COLO668 (cell line): ENCODE results near the gene TMBIM6.
"Not testable (repeated sequence)": the region's sequence is repeated elsewhere in the genome, so short reads cannot be mapped to it uniquely, and the experiment has no call there.

Experiments used
- DNase-seq: peaks from one replicate; lab custom pipeline; 2025; ENCODE audit not compliant: unreplicated experiment; lab: John Stamatoyannopoulos, UW

Gene TMBIM6, protein sequence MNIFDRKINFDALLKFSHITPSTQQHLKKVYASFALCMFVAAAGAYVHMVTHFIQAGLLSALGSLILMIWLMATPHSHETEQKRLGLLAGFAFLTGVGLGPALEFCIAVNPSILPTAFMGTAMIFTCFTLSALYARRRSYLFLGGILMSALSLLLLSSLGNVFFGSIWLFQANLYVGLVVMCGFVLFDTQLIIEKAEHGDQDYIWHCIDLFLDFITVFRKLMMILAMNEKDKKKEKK

DNA sequence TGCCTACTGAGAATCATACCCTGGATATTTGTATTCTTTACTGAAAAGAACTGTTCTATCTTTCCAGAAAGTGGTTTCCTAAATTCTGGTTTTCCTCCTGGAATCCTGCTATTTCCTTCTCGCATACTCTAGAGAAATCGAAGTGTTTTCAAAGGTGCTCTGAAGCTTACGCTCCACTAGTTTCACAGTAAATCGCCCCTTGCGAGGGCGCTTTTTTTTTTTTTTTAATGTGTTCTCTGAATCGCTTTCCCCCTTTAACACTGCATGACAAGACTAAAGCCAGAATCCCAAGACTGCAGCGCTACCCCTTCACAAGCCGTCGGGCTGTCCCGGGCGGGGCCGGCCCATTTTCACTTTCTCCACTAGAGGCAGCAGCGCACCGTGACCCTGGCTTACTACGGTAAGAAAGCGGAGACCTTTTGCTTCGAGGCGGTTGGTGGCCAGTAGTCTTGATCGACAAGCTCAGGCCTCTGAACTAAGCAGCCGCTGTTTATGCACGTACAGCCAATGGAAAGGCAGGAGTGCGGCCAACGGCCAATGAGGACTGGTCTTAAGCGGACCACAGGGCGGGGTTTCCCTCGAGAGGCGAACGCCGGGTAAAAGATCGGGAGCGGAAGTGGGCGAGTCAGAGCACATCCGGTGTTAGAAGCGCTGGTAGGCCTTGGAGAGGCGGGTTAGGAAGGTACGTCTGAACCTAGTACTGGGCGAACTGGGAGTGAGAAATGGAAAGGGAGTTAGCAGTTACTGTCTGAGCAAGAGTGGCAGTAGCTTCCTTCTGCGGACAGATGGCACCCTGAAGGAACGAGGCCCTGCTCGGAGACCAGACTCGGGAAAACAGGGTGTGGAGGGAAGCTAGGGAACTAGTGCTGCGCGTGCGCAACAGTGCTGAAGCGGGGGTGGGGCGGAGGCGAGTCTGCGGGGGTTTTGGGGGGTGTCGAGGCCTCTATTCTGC is at the start of gene TMBIM6:
TMBIM6 (plus strand) TSS at position 628 of the 952 bp plus-strand sequence. CDS start 10,937 bp downstream, outside the sequence.
- peak; percentile 95 for DNase-seq

DNA sequence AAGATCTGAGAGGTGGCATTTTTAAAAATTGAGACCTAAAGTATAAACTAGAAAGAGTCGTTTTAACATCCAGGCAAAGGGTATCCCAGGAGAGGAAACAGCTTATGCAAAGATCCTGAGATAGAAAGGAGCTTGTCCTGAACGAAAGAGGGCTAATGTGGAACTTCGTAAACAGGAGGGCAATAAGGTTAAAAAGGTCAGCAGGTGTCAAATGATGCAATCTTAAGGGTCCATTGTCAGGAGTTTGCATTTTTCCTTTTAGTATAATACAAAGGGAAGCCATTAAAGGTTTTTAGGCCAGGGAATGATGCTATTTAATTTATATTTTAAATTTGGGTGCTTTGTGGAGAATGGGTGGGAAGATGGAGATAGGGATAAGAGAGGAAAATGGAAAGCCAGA is 48.5 kb upstream of the TMBIM6 start:
- DNase-seq = no peak

DNA sequence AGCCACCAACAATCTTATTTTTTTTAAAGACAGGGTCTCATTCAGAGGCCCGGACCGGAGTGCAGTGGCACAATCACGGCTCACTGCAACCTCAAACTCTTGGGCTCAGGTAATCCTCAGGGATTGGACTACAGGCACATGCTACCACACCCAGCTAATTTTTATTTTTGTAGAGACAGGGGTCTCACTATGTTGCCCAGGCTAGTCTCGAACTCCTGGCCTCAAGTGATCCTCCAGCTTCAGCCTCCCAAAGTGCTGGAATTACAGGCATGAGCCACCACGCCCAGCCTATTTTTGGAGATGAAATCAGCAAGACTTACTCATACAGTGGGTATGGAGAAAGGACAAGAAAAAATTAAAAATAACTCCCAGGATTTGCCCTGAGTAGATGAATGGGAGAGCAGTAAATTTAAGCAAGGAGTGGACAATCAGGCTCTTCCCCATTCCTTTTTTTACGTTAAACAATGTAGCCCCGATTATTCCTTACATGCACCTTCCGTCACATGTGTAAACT is 47.4 kb upstream of the TMBIM6 start:
- DNase-seq = no peak

DNA sequence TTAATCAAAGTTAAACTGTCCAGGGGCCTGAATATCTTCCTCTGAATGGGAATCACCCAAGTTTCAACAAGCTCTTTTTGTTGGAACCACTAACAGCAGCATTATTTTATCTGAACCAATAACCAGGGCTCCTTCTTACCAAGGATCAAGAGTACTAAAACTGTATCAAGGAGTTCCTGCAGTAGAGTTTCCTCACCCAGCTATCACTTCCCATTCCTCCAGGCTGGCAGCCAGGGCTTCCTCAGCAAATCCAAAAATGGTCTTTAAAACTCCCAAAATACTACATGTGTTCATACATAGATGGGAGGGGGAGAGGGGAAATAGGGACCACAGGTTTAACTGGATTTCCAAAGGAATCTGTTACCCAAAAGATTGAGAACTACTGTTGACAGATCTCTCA is 44.6 kb upstream of the TMBIM6 start:
- DNase-seq = no peak

DNA sequence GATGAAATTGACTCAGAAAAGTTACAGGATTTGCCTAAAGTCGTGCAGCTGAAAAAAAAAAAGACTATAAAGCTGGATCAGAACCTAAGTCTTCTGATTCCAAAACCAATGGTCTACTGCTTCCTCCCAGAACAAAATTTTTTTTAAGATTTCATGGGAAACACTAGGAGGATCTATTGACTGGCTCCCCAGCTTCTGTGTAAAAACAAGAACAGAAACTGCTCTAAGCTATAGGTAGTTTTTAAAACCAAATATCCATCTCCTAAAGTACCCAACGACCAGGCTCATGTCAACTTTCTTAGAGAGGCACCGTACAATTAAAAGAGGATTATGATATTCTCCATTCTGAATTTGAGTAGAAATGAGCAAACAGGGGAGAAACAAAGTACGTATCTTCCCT is 43.5 kb upstream of the TMBIM6 start:
- no peak for DNase-seq

DNA sequence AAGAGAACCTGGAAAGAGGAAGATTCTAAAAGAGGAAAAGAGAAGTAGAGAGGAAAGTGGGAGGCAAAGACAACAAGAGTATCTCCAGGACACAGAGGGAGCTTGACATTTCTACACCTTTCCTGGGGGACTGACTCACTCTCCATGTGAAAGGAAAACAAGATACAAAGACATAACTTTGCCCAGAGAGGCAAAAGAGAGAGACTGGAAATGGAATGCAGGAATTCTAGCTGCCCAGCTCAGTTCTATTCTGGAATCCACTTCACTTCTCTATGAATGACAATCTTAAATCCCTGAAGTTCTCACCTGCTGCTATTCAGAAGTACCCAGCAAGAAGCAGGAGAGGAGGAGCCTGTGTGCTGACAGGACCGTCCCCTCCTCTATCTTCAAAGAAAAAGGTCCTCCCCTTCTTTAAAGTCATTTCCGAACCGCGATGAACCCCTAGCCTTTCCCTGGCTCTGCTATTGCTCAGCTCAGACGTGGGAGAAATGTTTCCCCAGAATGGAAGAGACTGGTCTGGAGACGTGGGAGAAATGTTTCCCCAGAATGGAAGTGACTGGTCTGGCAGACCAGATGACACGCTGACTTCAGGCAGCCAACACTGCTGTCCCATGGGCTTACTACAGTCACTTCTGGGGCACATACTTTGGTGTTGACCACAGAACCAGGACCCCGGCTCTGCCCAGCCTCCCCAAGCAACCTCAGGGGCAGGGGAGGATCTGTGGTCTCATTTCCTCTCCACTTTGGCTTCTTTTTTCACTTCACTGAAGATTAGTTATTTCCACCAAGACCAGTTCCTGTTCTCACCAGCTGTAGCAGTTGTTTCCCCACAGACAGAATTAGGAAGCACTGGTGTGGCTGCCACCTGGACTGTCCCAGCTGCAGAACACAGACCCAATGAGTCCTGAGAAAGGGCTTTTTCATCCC is 42.5 kb upstream of the TMBIM6 start:
- no peak for DNase-seq

DNA sequence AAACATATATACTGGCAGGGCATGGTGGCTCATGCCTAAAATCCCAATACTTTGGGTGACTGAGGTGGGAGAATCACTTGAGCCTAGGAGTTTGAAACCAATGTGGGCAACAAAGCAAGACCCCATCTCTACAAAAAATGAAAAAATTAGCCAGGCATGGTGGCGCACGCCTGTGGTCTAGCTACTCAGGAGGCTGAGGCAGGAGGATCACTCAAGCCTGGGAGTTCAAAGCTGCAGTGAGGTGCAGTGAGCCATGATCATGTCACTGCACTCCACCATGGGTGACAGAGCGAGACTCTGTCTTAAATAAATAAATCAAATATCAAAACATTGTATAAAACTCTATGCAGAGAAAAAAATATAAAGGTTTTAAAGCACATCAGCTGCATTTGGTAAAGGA is 39.3 kb upstream of the TMBIM6 start:
- DNase-seq = no peak

DNA sequence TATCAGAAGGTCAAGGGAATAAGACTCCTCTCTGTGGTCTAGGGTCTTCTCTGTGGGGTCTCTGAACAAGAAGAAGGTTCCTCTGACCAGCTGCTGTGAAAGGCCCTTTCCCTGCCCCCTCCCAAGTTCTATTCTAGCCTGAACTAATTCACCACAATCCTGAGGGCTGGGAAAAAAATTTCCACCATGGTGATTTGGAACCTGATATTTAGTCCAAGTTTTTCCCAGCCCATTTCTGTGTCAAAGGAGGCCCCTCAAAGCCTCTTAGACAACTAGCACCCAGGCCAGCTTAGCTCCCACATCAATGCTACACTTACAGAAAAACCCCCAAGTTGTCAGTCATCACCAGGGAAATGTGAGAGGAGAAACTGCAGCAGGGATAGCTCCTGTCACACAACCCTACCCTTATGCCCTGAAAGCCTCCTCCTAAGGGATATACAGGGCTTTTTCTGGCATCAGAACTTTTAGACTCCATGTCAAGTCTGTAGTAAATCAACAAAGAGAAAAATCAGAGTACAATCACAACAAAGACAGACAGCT is 38.6 kb upstream of the TMBIM6 start:
- no peak for DNase-seq

DNA sequence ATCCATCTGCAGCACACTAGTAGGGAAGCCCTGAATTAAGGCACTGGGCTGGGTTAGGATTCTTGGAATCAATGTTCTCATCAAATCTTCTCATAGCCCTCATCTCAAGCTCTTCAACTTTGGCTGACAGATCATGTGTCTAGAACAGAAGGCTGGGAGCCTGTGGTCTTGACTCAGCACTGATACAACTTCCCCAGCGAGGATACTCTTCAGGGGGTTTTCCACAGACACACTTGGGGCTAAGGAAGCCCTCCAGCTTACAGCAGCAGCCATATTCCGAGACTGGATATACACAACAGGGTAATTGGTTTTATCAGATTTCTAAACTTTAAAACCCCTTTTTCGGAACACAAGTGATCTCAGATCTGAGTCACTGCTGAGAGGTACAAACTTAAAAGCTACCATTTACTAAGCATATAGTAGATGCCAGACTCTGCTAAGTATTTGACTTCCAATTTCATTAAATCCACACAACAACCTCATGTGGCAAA is 37.7 kb upstream of the TMBIM6 start:
- DNase-seq = no peak

DNA sequence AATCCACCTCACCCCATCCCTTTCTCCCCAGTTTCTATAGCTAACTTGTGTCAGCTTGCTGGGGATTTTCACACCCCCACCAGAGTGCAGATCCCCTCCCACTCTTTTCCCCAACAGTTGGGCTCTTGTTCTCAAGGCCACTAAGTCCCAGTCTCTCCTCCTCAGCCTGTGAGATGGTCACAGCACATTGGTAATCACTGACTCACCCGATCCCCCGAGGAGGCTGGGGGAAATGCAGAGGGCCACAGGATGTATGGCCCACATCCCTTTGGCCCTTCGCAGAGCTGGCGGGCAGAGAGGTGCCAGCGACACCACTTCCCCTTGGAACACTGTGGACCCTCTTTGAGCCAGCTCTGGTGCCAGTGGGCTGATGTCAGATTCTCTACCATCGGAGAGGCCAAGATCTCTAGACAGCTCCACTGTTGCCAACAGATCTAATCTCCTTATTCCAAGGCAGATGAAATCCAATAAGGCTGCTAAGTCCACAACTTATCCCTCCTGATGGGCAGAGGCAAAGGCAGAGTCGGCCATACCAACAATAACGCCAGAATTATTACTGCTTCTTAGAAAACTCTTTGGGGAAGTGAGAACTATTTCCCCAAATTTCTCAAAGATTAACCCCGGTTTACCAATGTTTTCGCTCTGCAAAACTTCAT is 35.8 kb upstream of the TMBIM6 start:
- no peak for DNase-seq

DNA sequence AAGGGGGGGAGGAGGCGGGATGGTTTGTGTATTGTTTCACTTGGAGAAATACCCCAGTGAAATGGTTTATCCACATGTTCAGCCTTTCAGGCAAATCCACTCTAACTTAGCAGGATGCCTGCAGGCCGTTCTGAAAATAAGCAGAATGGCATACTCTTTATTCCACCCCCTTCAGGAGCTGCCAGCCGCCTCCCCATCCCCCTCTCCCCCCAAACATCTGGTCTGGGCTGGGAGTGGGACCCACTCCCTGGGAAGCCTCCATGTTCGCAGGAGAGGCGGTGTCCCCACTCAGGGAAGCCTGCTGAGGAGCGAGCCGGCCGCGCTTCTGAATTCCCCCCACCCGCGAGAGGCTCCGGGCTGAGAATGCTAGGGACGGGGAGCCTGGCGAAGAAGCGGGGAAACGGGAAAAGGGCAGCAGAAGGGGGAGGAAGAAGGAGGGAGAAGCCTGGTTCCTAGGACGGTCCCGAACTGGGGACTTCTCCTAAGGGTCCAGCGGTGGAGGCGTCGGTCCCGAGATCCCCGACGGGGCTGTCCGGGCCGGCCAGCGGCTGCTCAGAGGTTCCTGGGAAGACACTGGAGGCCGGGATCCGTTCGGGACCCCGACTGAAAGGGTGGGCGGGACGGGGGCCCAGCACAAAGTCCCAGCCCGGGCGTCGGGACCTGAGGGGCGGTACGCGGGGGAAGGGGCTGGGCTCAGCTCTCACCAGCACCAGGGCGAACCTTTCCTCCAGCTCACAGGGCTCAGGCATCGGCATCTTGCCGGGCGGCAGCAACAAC is 34.8 kb upstream of the TMBIM6 start:
- DNase-seq = no peak

DNA sequence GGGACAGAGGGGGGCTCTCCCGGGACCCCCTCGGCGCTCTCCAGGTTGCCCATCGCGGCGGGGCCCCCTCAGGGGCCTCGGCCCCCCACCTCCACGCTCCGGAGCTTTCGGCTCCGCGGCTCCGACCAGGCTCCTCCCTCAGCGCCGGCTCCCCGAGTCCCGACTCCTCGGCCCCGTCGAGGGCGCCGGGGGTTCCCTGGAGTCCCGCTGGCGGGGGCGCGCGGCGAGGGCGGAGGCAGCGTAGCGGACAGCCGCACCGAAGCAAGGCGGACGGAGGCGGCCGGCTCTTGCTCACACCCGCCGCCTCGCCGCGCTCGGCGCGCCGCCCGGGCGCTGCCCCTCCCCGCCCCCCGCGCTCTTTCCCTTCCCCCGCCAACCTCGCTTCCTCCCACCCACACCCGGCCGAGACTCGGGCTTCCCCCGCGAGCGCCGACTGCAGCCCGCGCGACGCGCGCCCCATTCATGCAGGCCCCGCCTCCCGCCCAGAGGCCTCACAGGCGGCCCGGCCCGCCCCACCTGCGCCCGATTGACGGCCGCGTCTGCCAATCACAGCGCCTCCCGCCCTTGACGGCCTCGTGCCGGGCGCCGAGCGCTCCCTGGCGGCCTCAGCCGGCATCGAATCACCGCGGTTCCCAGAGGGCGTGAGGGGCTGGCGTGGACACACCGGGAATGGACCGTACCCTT is 34.1 kb upstream of the TMBIM6 start, which contains the start of gene FMNL3:
FMNL3 (minus strand) TSS at position 278 of the 684 bp plus-strand sequence; CDS start at position 53, 225 bp downstream.
- DNase-seq = peak; percentile 89

DNA sequence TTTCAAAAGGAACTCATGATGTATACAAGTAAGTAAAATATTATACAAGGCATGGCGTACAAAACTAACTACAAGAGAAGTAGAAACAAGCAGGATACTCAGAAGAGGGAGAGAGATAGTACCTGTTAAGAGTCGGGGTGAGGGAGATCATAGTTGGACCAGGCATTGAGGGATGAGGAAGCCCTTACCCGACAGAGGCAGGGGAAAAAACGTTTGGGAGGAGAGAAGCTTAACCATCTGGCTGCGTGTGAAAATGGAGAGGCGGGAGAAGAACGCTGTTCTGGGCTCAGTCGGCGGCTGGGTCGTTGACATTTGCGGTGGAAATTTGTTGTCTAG is 33.6 kb upstream of the TMBIM6 start:
- no peak for DNase-seq

DNA sequence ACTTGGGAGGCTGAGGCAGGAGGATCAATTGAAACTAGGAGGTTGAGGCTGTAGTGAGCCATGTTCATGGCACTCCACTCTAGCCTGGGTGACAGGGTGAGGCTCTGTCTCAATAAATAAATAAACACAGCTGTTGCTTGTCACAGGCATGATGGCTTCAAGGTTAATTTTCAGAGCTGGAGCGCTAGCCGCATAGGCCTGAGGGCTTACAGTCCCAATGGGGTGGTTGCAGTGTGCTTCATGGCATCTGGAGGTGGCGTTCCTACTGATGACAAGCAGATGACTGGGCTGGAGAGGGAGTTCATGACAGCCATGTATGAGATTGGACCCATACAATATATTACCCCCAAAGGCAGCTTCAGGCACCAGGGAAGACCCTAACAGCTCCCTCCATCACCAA is 32.5 kb upstream of the TMBIM6 start:
- DNase-seq = no peak

DNA sequence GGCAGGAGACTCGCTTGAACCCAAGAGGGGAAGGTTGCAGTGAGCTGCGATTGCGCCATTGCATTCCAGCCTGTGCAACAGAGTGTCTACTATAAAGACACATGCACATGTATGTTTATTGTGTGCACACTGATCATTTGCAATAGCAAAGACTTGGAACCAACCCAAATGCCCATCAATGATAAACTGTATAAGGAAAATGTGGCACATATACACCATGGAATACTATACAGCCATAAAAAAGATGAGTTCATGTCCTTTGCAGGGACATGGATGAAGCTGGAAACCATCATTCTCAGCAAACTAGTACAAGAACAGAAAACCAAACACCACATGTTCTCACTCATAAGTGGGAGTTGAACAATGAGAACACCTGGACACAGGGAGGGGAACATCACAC is 27.4 kb upstream of the TMBIM6 start:
- not testable (repeated sequence) for DNase-seq

DNA sequence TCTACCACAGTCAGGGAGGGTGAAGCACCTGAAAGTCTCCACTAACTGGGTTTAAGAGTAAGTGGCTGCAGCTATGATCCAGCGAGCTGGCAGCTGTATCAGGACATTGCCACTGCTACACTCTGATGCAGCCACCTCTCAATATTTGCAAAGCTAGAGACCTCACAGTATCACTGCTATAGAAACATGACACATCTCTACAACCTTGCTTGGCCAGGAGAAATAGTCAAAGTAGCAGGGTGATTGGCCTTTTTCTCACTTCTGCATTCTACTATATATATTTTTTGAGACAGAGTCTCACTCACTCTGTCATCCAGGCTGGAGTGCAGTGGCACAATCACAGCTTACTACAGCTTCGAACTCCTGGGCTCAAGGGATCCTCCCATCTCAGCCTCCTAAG is 24.8 kb upstream of the TMBIM6 start:
- DNase-seq = no peak

DNA sequence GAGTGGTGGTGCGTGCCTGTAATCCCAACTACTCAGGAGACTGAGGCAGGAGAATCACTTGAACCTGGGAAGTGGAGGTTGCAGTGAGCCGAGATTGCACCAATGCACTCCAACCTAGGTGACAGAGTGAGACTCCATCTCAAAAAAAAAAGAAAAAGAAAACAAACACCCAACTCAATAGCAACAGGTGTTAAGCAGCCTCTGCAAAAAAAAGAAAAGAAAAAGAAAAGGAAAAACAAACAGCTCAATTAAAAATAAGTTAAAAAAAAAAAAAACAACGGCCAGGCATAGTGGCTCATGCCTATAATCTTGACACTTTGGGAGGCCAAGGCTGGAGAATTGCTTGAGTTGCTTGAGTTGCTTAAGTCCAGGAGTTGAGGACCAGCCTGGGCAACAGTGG is 23.6 kb upstream of the TMBIM6 start:
- DNase-seq = not testable (repeated sequence)

DNA sequence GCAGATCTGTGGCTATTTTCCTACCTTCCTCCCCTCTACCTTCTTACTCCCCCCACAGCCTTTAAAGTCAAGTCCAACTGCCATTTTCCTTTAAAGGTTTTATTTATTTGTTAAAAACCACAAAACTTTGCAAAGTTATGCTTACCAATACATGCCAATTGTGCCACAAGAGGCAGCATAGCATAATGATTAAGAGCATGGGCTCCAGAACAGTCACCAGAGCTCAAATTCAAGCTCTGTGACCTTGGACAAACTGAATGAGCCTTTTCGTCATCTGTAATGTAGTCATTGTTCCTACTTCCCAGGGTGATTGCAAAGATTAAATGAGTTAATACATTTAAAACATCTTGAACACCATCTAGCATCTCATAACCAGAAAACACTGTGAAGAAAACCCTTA is 21.1 kb upstream of the TMBIM6 start:
- no peak for DNase-seq

DNA sequence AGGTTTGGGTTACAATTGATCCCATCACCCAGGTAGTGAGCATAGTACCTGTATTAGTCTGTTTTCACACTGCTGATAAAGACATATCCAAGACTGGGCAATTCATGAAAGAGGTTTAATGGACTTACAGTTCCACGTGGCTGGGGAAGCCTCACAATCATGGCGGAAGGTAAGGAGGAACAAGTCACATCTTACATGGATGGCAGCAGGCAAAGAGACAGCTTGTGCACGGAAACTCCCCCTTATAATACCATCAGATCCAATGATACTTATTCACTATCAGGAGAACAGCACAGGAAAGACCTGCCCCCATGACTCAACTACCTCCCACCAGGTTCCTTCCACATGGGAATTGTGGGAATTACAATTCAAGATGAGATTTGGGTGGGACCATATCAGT is 20.0 kb upstream of the TMBIM6 start:
- not testable (repeated sequence) for DNase-seq
